Cardiac septum (tissue), 1 donor: Measurements from ENCODE around the gene IRAK1BP1. TPM values are rescaled to one million over a fixed set of nuclear protein-coding genes. Genes with fewer than 3 reads are reported as not detected.
"Not testable (repeated sequence)": the region's sequence is repeated elsewhere in the genome, so short reads cannot be mapped to it uniquely, and the experiment has no call there.

Source experiments
- DNase-seq: peaks from one replicate; pipeline ENCODE4 v3.0.0-alpha.2; 2020; ENCODE audit warnings: low spot score
- intact Hi-C: fragments of 100-400 bp; cut with DNase I; formaldehyde crosslinking; loops from one replicate; pipeline ENCODE4 v1.14.0; 2022
- total RNA-seq: library from RNA; stranded (reverse); fragmentation: NEBNext Ultra II Directional; extraction: Animal tissue kit (Norgen Biotek cat#: 25700); gene quantifications from one replicate; pipeline ENCODE4 v1.2.1, GENCODE V29; 2021
- donor health status: DM: no; HTN: no; CAD: no.

IRAK1BP1 gene
- total RNA-seq, 1 donor from 2014 or later, result 2.1 TPM

DNA sequence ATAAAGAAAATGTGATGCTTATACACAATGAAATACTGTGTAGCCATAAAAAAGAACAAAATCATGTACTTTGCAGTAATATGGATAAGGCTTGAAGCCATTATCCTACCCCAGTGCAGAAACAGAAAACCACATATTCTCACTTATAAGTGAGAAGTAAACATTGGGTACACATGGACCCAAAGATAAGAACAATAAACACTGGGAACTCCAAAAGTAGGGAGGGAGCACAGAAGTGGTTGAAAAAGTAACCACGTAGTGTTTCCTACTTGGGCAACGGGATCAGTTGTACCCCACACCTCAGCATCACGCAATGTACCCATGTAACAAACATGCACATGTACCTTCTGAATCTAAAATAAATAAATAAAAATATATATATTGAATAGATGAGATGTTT, 8.2 kb downstream of the IRAK1BP1 start:
- no peak for DNase-seq
- intact Hi-C loops, result no loop called here

DNA sequence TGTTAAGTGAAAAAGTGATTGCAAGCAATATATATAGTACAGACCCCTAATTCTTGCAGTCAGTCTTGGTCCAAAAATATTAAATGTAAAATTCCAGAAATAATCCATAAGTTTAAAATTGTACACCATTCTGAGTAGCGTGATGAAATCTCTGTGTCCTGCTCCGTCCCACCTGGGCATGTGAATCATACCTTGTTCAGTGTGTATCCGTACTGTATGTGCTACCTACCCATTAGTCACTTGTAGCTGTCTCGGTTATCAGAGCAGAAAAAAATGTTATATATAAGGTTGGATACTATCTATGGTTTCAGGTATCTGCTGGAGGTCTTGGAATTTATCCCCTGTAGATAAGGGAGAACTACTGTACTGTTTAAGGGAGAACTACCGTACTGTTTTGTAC, 16.3 kb downstream of the IRAK1BP1 start:
- intact Hi-C loops, result no loop called here
- DNase-seq, result no peak

DNA sequence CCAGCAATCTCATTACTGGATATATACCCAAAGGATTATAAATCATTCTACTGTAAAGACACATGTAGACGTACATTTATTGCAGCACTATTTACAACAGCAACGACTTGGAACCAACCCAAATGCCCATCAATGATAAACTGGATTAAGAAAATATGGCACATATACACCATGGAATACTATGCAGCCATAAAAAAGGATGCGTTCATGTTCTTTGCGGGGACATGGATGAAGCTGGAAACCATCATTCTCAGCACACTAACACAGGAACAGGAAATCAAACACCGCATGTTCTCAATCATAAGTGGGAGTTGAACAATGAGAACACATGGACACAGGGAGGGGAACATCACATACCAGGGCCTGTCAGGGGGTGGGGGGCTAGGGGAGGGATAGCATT, 22.6 kb downstream of the IRAK1BP1 start:
- DNase-seq, intact Hi-C loops: not testable (repeated sequence)

DNA sequence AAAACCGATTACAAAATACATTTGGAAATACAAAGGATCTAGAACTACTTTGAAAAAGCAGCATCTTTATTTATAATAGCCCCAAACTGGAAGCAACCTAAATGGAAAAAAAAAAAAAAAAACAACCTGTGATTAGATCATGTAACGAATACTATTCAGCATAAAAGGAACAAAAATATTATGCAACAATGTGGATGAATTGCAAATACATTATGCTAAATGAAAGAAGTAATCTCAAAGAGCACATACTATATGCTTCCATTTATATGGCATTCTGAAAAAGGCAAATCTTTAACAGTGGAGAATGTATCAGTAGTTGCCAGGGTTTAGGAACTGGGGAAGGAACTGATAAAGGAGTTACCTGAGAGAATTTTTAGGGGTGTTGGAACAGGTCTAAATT, 28.9 kb downstream of the IRAK1BP1 start:
- DNase-seq, result no peak
- intact Hi-C loops, result no loop called here

DNA sequence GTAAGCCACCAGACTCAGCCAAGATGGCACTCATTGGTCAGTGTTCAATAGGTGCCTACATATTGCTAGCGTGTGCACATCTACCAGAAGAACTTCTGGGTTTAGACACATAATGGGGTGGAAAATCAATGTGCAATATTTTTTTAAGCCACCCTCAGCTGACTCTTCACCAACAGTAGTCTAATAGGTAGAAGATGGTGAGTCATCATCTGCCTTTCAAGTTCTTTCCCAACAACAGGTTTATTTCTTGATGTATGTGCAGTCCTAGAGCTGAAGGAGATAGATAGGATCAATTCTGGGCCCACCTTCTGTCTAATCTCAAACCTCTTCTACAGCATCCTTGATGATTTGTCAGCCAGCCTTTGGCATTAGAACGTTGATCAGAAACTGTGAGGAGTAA, 41.3 kb downstream of the IRAK1BP1 start:
- no peak for DNase-seq
- intact Hi-C loops, result no loop called here

DNA sequence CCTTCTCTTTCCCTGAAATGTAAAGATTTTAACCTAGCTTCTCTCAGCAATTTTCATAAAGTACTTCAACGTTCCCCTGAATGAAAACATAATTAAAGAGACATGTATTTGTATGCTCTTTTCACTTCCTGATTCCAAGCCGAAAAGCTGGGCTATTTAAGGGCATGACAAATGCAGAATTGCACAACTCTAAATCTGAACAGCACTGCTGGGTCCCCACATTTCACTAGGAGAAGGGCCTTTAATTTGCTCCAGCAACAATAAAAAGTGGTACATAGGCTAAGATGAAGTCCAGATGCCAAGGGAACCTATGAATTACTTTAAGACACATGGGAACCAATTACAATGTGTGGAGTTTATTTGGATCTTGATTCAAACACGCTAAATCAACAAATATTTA, 42.0 kb downstream of the IRAK1BP1 start:
- intact Hi-C loops, result no loop called here
- DNase-seq, result no peak

DNA sequence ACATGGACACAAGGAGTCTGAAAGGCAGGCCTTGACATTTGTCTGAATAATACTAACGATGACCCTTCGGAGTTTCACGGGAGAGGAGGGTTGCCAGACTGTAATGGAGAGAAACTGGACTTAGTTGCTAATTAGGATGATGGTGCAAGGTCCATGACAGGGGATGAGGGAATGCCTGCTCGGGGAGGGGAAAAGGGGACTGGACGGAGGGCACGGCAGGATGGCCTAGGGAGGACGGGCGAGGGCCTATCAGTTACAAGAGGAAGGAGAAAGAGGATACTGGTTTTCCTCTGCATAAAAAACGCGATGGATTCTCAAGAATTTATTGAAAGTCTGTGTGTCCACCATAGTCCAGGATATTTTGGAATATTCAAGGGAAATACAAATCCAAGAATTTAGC, 42.7 kb downstream of the IRAK1BP1 start:
- intact Hi-C loops, result no loop called here
- DNase-seq, result no peak

DNA sequence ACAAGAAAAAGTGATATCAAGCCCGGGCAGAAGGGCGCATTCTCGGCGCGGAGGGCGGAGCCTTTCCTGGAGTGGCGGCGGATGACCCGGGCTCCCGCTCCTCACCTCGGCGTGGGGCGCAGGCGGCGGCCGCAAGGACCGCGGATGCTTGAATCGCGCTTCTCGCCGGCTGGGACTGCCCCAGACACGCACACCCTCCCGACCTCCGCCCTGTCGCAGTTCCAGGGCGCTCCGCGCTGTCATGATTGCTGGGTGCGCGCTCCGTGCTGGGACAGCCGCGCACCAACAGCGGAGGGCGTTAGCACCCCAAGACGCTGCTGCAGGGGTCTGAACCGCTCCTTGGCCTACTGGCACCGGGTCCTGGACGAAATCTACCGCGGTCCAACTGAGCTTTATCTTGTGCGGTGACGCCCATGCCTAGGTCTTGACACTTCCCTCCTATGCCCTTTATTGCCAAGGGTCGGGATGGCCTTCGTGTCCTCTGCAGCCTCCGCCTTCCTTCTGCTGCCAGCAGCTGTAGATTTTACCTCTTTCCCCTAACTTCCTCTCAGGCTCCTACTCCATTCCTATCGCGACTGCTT, 43.3 kb downstream of the IRAK1BP1 start:
- peak; percentile 77 for DNase-seq

DNA sequence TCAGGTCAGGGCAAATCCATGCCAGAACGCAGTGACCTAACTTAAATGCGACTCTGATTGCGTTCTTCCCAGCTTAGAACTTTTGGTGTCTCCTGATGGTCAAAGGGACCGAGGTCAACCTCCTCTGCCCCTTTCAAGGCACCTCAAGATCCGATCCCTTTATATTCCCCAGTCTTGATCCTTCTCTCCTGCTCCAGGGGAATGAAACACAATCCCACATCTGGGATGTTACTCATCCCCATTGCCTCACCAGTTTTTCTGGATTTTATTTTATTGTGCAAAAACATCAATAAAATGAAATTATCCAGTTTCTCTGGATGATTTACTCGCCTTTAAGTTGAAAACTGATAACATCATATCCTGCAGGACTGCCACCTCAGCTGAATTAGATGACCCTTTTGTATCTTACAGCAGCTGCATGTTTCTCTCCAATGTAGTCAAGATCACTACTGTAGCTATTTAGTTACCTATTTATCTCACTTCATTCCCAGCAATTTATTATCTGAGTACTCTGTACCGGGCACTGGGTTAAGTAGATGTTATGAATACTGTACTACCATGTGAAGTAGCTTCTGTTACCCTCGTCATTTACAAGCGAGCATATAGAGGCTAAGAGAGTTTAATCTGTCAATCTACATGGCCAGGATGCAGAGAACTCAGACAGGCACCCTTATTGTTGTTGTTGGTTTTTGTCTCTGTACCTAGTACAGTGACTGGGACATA, 44.0 kb downstream of the IRAK1BP1 start:
- no peak for DNase-seq
- intact Hi-C loops, result no loop called here

More for the DNA sequence above, 43.3 kb downstream of the IRAK1BP1 start:
- intact Hi-C loops, result no loop called here

DNA sequence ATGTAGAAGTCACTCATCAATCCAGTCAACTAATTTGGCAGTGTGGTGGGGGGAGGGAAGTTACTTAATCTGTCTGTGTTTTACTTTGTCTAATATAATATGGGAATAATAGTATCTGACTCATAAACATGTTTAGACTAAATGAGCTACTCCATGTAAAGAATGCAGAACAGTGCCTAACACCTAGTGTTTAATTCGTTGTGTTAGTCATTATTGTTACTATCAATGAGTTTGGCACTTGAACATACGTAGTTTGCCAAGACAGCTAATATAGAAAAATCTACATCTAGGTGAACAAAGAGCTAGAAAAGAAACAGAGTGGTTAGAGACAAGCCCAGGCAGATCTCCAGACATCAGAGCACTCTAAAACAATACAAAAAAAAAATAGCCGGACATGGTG, 49.1 kb downstream of the IRAK1BP1 start:
- no peak for DNase-seq
- intact Hi-C loops, result no loop called here

DNA sequence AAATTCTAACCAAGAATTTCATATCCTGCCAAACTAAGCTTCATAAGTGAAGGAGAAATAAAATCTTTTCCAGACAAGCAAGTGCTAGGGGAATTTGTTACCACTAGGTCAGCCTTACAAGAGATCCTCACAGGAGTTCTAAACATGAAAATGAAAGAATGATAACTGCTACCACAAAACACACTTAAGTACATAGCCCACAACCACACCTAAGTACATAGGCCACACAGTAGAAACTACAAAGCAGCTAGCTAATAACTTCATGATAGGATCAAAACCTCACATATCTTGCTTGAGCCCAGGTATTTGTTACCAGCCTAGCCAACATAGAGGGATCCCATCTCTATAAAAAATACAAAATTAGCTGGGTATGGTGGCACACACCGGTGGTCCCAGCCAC, 50.4 kb downstream of the IRAK1BP1 start:
- intact Hi-C loops, result no loop called here
- DNase-seq, result no peak

DNA sequence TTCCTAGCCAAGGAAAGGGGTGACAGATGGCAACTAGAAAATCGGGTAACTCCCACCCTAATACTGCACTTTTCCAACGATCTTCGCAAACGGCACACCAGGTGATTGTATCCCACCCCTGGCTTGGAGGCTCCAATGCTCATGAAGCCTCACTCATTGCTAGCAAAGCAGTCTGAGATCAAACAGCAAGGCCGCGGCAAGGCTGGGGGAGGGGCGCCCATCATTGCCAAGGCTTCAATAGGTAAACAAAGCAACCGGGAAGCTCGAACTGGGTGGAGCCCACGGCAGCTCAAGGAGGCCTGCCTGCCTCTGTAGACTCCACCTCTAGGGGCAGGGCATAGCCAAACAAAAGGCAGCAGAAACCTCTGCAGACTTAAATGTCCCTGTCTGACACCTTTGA, 53.8 kb downstream of the IRAK1BP1 start:
- intact Hi-C loops, DNase-seq: not testable (repeated sequence)

DNA sequence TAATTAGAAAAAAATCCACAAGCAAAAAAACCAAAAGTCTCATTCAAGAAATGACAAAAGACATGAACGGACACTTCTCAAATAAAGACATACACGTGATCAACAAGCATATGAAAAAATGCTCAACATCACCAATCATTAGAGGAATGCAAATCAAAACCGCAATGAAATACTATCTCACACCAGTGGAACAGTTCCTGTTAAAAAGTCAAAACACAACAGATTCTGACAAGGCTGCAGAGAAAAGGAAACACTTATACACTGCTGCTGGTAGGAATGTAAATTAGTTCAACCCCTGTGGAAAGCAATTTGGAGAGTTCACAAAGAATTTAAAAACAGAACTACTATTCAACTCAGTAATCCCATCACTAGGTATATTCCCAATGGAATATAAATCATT, 58.0 kb downstream of the IRAK1BP1 start:
- intact Hi-C loops, result no loop called here
- no peak for DNase-seq

DNA sequence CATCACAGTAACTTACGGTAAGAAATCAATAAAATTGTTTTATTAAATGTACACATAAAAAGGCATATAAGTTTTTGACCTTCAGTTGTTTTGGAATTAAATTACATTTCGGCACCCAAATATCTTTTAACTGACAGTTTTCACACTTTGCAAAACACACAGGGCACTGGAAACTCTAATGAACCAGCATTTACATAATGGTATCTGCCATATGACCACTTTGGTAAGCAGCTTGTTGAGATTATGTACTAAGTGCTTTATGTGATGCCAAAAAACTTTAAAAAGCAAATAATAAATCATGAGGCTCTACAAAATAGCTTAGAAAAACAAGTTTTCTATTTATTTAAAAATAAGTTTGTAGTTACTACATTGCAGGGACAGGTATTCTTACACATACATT, 68.2 kb downstream of the IRAK1BP1 start:
- DNase-seq, result no peak
- intact Hi-C loops, result no loop called here

DNA sequence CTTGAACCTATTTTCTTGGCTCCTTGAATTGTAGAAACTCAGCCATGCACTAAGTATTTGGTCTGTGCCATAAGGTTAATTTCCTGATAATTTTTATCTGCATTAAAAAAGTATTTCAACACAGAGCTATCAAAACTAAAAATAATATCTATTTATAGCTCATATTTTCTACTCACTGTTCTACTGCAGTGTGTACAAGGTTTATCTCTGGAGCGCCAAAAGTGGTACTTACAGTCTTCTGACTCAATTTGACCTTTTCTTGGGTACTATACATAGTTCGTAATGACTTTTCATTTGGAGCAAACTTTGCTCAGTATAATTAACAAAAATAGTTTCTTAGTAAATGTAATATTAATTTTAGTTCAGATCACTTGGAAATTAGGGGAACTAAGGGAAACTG, 69.2 kb downstream of the IRAK1BP1 start:
- intact Hi-C loops, result no loop called here
- DNase-seq, result no peak

DNA sequence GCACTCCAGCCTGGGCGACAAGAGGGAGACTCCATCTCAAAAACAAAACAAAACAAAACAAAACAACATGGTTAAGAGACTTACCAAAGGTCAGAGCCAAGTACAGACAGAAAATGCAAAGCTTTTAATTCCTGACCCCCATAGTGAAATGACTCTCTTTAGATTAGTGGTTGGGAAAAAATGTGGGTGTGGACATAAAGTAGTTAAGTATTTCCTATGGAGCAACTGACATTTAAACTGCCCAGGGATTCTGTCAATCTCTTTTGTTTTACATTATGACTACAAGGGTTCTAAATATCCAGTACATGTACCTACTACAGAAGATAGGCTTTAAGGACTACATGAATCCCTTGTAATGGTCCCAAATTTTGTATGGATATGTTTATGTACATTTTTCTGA, 75.1 kb downstream of the IRAK1BP1 start:
- no peak for DNase-seq
- intact Hi-C loops, result no loop called here

DNA sequence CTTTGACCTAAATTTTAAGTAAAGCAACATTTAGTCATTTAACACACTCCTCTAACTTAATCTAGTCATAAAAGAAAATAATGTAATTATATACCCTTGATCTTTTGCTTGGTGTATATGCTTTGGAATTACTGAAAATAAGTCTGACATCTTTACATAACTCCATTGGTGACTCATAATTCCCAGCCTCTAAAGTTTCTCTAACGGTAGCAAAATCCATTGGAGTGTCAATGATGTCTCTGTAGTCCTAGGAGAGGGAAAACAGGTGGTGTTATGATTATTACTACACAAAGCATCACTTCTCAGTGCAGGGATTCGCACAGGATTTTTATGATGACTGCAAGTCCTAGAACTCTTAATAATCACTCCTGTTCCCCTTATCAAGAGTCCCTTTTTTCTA, 80.2 kb downstream of the IRAK1BP1 start:
- intact Hi-C loops, result no loop called here
- no peak for DNase-seq

DNA sequence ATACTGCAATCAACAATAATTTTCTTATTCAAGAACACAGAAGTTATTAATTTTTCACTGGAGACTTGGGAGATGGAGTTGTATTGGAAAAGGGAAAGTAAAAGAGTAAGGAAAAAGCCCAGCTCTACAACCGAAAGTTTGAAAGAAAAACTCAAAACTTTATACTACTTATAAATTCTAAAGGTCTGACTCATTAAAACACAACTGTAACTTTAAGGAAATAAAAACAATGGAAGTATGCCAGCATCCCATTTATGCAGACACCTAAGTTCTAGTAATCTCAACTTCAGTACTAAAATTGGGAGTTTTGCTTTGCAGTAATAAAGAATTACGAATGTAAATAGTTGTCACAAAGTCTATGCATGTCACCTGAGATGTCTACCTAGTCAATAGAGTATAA, 80.6 kb downstream of the IRAK1BP1 start:
- intact Hi-C loops, result no loop called here
- no peak for DNase-seq

DNA sequence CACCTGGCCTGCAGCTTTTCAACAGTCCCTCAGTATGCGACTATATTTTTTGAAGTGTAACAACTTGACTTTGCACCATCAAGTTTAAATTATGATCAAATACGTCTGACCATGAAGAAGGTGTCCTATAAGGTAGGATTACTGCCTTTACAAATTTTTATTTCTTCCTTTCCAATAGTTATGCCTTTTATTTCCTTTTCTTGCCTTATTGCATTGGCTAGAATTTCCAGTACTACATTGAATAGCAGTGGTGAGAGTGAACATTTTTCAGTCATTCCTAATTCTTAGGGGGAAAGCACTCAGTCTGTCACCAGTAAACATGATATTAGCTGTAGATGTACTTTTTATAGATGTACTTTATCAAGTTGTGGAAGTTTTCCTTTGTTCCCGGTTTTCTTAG, 81.4 kb downstream of the IRAK1BP1 start:
- DNase-seq, result no peak

DNA sequence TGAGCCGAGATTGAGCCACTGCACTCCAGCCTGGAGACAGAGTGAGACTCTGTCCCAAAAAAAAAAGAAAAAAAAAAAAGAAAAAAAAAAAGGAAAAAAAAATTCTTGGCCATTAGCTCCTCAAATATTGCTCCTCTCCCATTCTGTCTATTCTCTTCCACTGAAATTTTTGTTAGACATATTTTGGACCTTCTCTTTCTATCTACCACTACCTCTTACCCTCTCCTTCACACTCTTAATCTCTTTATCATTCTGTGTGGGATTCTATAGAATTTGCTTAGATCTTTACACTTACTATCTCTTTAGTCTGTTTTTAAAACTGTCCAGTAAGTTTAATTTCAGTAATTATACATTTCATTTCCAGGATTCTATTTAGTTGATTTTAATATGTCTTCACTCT, 85.0 kb downstream of the IRAK1BP1 start:
- no peak for DNase-seq
- intact Hi-C loops, result no loop called here

More for the DNA sequence above, 81.4 kb downstream of the IRAK1BP1 start:
- intact Hi-C loops, result no loop called here
